GM12891 (cell line): Measurements from ENCODE around the gene KCND3.

Experiments
- DNase-seq: peaks from one replicate; pipeline ENCODE4 v3.0.0; 2011; ENCODE audit warnings: low spot score; ENCODE audit not compliant: insufficient read length
- FAIRE-seq: peaks from 2 replicates; lab custom pipeline; 2011; peaks lifted over from hg19 to GRCh38; lab: Jason Lieb, UNC
- PAX5 ChIP-seq: IDR thresholded peaks from 2 replicates; pipeline ENCODE4 v1.6.1; 2011; ENCODE audit warnings: low read length, moderate library complexity, mild to moderate bottlenecking; ENCODE audit not compliant: insufficient read depth, severe bottlenecking
- POLR2A ChIP-seq: IDR thresholded peaks from 2 replicates; pipeline ENCODE4 v1.6.1; 2011; ENCODE audit warnings: low read depth, low read length, control low read depth
- POLR2AphosphoS5 ChIP-seq: IDR thresholded peaks from 2 replicates; pipeline ENCODE4 v1.6.1; 2011; ENCODE audit warnings: low read depth, low read length, control low read depth
- POU2F2 ChIP-seq: IDR thresholded peaks from 2 replicates; pipeline ENCODE4 v1.6.1; 2011; ENCODE audit warnings: low read depth, mild to moderate bottlenecking, control low read depth, low read length, moderate library complexity
- SPI1 ChIP-seq: IDR thresholded peaks from 2 replicates; pipeline ENCODE4 v1.6.1; 2011; ENCODE audit warnings: low read depth, low read length, control low read depth
- TAF1 ChIP-seq: IDR thresholded peaks from 2 replicates; pipeline ENCODE4 v1.6.1; 2011; ENCODE audit warnings: low read depth, low read length, control low read depth

The KCND3 gene

GRCh38 chr1:111756124-111756513, 233.3 kb downstream of the KCND3 start:
- TF ChIP-seq TAF1 (no peak), SPI1 (no peak), POLR2A (no peak), POU2F2 (no peak), POLR2AphosphoS5 (no peak), PAX5 (no peak)
- FAIRE-seq (no peak), DNase-seq (no peak)

GRCh38 chr1:111755331-111756123, 233.9 kb downstream of the KCND3 start, which contains the start of gene DDX20:
TSS of gene DDX20 (plus strand) at chr1:111755901. CDS start at chr1:111755925, 24 bp downstream.
- no peak for TF ChIP-seq PAX5
- peak; percentile 51 for TF ChIP-seq SPI1
- TF ChIP-seq POLR2A = peak; percentile 92
- TF ChIP-seq TAF1 = peak; percentile 94
- TF ChIP-seq POU2F2 = peak; percentile 83
- peak; percentile 96 for TF ChIP-seq POLR2AphosphoS5

GRCh38 chr1:111754984-111755330, 234.5 kb downstream of the KCND3 start:
- FAIRE-seq (no peak), DNase-seq (peak; percentile 24)
- no peak for TF ChIP-seq TAF1
- no peak for TF ChIP-seq POLR2AphosphoS5
- no peak for TF ChIP-seq SPI1
- no peak for TF ChIP-seq PAX5
- TF ChIP-seq POU2F2 = no peak
- no peak for TF ChIP-seq POLR2A

More at GRCh38 chr1:111755331-111756123, 233.9 kb downstream of the KCND3 start, which contains the start of gene DDX20:
- DNase-seq (peak; percentile 90), FAIRE-seq (peak; percentile 98)

GRCh38 chr1:111751906-111752575, 237.4 kb downstream of the KCND3 start:
- DNase-seq = no peak
- FAIRE-seq = no peak
- TF ChIP-seq TAF1 = no peak
- no peak for TF ChIP-seq POLR2AphosphoS5
- no peak for TF ChIP-seq POU2F2
- TF ChIP-seq SPI1 = no peak
- TF ChIP-seq POLR2A = no peak
- no peak for TF ChIP-seq PAX5

- TF ChIP-seq POU2F2 = no peak
- no peak for TF ChIP-seq POLR2AphosphoS5
- TF ChIP-seq POLR2A = no peak
- TF ChIP-seq SPI1 = no peak
- TF ChIP-seq TAF1 = no peak
- TF ChIP-seq PAX5 = no peak
- no peak for FAIRE-seq
- DNase-seq = no peak
Observed at GRCh38 chr1:111750856-111751255, 238.6 kb downstream of the KCND3 start.

- no peak for DNase-seq
- TF ChIP-seq POLR2A (no peak), TAF1 (no peak), PAX5 (no peak), POU2F2 (no peak), POLR2AphosphoS5 (no peak), SPI1 (no peak)
- FAIRE-seq = no peak
Observed at GRCh38 chr1:111749628-111750027, 239.8 kb downstream of the KCND3 start.

- FAIRE-seq = no peak
- TF ChIP-seq POLR2AphosphoS5 (no peak), SPI1 (no peak), PAX5 (no peak), TAF1 (no peak), POLR2A (no peak), POU2F2 (no peak)
Observed at GRCh38 chr1:111747947-111748346, 241.5 kb downstream of the KCND3 start.

GRCh38 chr1:111747282-111747734, 242.2 kb downstream of the KCND3 start:
- DNase-seq (peak; percentile 43), FAIRE-seq (peak; percentile 97)
- TF ChIP-seq TAF1 (no peak), POLR2A (no peak), POLR2AphosphoS5 (no peak), PAX5 (no peak), POU2F2 (peak; percentile 85), SPI1 (no peak)

More at GRCh38 chr1:111747947-111748346, 241.5 kb downstream of the KCND3 start:
- DNase-seq = no peak

GRCh38 chr1:111746614-111746999, 242.9 kb downstream of the KCND3 start:
- DNase-seq (no peak), FAIRE-seq (no peak)
- TF ChIP-seq SPI1 = no peak
- TF ChIP-seq TAF1 = no peak
- TF ChIP-seq PAX5 = no peak
- TF ChIP-seq POU2F2 = no peak
- no peak for TF ChIP-seq POLR2AphosphoS5
- no peak for TF ChIP-seq POLR2A
